H1 (cell line): ENCODE data around the gene GPRIN3. TPM values are rescaled to one million over a fixed set of nuclear protein-coding genes. Genes with fewer than 3 reads are reported as not detected.
A peak's percentile ranks its signal among the peaks of the same experiment; 100 is the strongest.

Experiments
- CTCF ChIA-PET: fragments of 300-600 bp; sonication (Branson Sonifier 250); formaldehyde crosslinking; loops from one replicate; lab custom pipeline; 2021; ENCODE audit not compliant: partially characterized antibody; lab: Charles Lee
- POLR2A ChIA-PET: fragments of 300-600 bp; sonication (Branson Sonifier 250); formaldehyde crosslinking; loops from one replicate; lab custom pipeline; 2021; ENCODE audit warnings: inconsistent platforms; ENCODE audit not compliant: partially characterized antibody; lab: Charles Lee
- DNase-seq, 2 experiments: peaks; one replicate each; pipeline versions ENCODE4 v3.0.0 to v3.0.0-alpha.2; 2010 to 2022; ENCODE audit warnings: low spot score in 2 of 2, low read depth in 1 of 2, mixed read lengths in 1 of 2
- FAIRE-seq: peaks from 2 replicates; lab custom pipeline; 2011; peaks lifted over from hg19 to GRCh38; lab: Jason Lieb, UNC
- H2AFZ ChIP-seq: 2 replicates; pipeline ENCODE4 v1.8.1; 2012; ENCODE audit warnings: low read length, inconsistent platforms
- H2AK5ac ChIP-seq: 2 replicates; pipeline ENCODE4 v1.6.1; 2013; ENCODE audit warnings: low read depth, low read length
- H2BK120ac ChIP-seq: replicated peaks from 2 replicates; pipeline ENCODE3; 2013; ENCODE audit warnings: low read depth, low read length, inconsistent platforms
- H2BK12ac ChIP-seq: 2 replicates; pipeline ENCODE4 v1.6.1; 2013; ENCODE audit warnings: low read depth, low read length
- H2BK15ac ChIP-seq: 2 replicates; pipeline ENCODE4 v1.6.1; 2013; ENCODE audit warnings: low read length
- H2BK20ac ChIP-seq: 2 replicates; pipeline ENCODE4 v1.6.1; 2013; ENCODE audit warnings: low read length
- H2BK5ac ChIP-seq: 2 replicates; pipeline ENCODE4 v1.6.1; 2013; ENCODE audit warnings: low read depth, low read length
- H3K14ac ChIP-seq: 2 replicates; pipeline ENCODE4 v1.6.1; 2013; ENCODE audit warnings: inconsistent platforms; ENCODE audit not compliant: insufficient read length
- H3K18ac ChIP-seq: 2 replicates; pipeline ENCODE4 v1.6.1; 2013; ENCODE audit warnings: low read length; ENCODE audit errors: extremely low read depth
- H3K23ac ChIP-seq: 2 replicates; pipeline ENCODE4 v1.6.1; 2013; ENCODE audit warnings: inconsistent platforms; ENCODE audit not compliant: insufficient read length
- H3K23me2 ChIP-seq: 2 replicates; pipeline ENCODE4 v1.6.1; 2013; ENCODE audit warnings: low read depth, low read length
- H3K27ac ChIP-seq: 2 replicates; pipeline ENCODE4 v1.6.1; 2011; ENCODE audit warnings: low read depth, low read length, inconsistent platforms
- H3K27me3 ChIP-seq, 4 experiments: replicated peaks in 1 of 4; 1 replicate in 1 of 4; 2 replicates in 3 of 4; pipeline versions ENCODE4 v1.6.1 to v1.8.1; 2011 to 2013; ENCODE audit warnings: low read length in 3 of 4, mild to moderate bottlenecking in 3 of 4, inconsistent platforms in 2 of 4, mixed read lengths in 2 of 4, moderate library complexity in 1 of 4; ENCODE audit not compliant: control insufficient read depth in 3 of 4, insufficient read depth in 3 of 4; ENCODE audit errors: extremely low read depth in 1 of 4
- H3K36me3 ChIP-seq, 4 experiments: 2 replicates each; pipeline versions ENCODE4 v1.6.1 to v1.8.1; 2011 to 2013; ENCODE audit warnings: mild to moderate bottlenecking in 4 of 4, low read length in 3 of 4, moderate library complexity in 2 of 4, control low read depth in 1 of 4, inconsistent platforms in 1 of 4; ENCODE audit not compliant: insufficient read depth in 4 of 4, control insufficient read depth in 2 of 4
- H3K4ac ChIP-seq: replicated peaks from 2 replicates; pipeline ENCODE3; 2013; ENCODE audit warnings: low read length, low read depth, mixed read lengths, inconsistent platforms; ENCODE audit not compliant: insufficient read length
- H3K4me1 ChIP-seq, 4 experiments: replicated peaks in 1 of 4; 1 replicate in 1 of 4; 2 replicates in 3 of 4; pipeline versions ENCODE4 v1.6.1 to v1.8.1; 2011 to 2013; ENCODE audit warnings: low read length in 3 of 4, inconsistent platforms in 2 of 4, mixed read lengths in 1 of 4; ENCODE audit not compliant: insufficient read depth in 4 of 4, control insufficient read depth in 3 of 4
- H3K4me2 ChIP-seq, 2 experiments: 2 replicates each; pipeline versions ENCODE4 v1.6.1 to v1.8.1; 2011 to 2013; ENCODE audit warnings: low read depth in 2 of 2, low read length in 2 of 2, control low read depth in 1 of 2, inconsistent platforms in 1 of 2, mild to moderate bottlenecking in 1 of 2; ENCODE audit not compliant: insufficient read depth in 1 of 2
- H3K4me3 ChIP-seq, 4 experiments: fragments of 200-600, 300-600 bp in 1 of 4; sonication (generic), shearing (Covaris generic), sonication (Bioruptor Twin) in 1 of 4; 2 replicates each; pipeline versions ENCODE4 v1.5.1 to v1.8.1; 2011 to 2016; ENCODE audit warnings: low read length in 4 of 4, low read depth in 3 of 4, control low read depth in 2 of 4, inconsistent platforms in 2 of 4, mild to moderate bottlenecking in 2 of 4, mixed read lengths in 1 of 4, moderate library complexity in 1 of 4; ENCODE audit not compliant: insufficient read depth in 2 of 4; ENCODE audit errors: extremely low read depth in 1 of 4
- H3K56ac ChIP-seq: replicated peaks from 2 replicates; pipeline ENCODE3; 2013; ENCODE audit warnings: low read depth, mild to moderate bottlenecking, mixed read lengths, low read length, inconsistent platforms; ENCODE audit not compliant: insufficient read length
- H3K79me1 ChIP-seq: 2 replicates; pipeline ENCODE4 v1.6.1; 2013; ENCODE audit warnings: low read depth, low read length, control low read depth
- H3K79me2 ChIP-seq, 2 experiments: 2 replicates each; pipeline versions ENCODE4 v1.6.1 to v1.8.1; 2012 to 2013; ENCODE audit warnings: low read length in 2 of 2, mild to moderate bottlenecking in 2 of 2, inconsistent platforms in 1 of 2; ENCODE audit not compliant: insufficient read depth in 2 of 2, control insufficient read depth in 1 of 2
- H3K9ac ChIP-seq, 4 experiments: replicated peaks in 1 of 4; 1 replicate in 1 of 4; 2 replicates in 3 of 4; pipeline versions ENCODE4 v1.6.1 to v1.8.1; 2011 to 2013; ENCODE audit warnings: low read depth in 3 of 4, low read length in 3 of 4, control low read depth in 2 of 4, mild to moderate bottlenecking in 2 of 4, moderate library complexity in 2 of 4, inconsistent platforms in 1 of 4; ENCODE audit errors: extremely low read depth in 1 of 4
- H3K9me3 ChIP-seq, 2 experiments: 2 replicates each; pipeline versions ENCODE4 v1.6.1 to v1.8.1; 2012 to 2013; ENCODE audit warnings: mild to moderate bottlenecking in 2 of 2, moderate library complexity in 2 of 2, control low read depth in 1 of 2, inconsistent platforms in 1 of 2, low read depth in 1 of 2, low read length in 1 of 2, mixed read lengths in 1 of 2; ENCODE audit not compliant: insufficient read depth in 2 of 2
- H4K20me1 ChIP-seq, 2 experiments: replicated peaks in 1 of 2; 2 replicates each; pipeline versions ENCODE3 to v1.8.1; 2011 to 2013; ENCODE audit warnings: inconsistent platforms in 2 of 2, low read length in 2 of 2, mild to moderate bottlenecking in 1 of 2; ENCODE audit not compliant: insufficient read depth in 2 of 2, control insufficient read depth in 1 of 2
- H4K5ac ChIP-seq: 2 replicates; pipeline ENCODE4 v1.6.1; 2013; ENCODE audit warnings: low read length, low read depth, mixed read lengths, inconsistent platforms; ENCODE audit not compliant: insufficient read length
- H4K8ac ChIP-seq: 2 replicates; pipeline ENCODE4 v1.8.0; 2013; ENCODE audit warnings: mild to moderate bottlenecking, moderate library complexity, low read length, inconsistent platforms; ENCODE audit not compliant: insufficient read depth; ENCODE audit errors: extremely low read depth
- H4K91ac ChIP-seq: replicated peaks from 2 replicates; pipeline ENCODE3; 2013; ENCODE audit warnings: low read length, mixed read lengths, inconsistent platforms; ENCODE audit not compliant: insufficient read length
- CBX5 ChIP-seq: fragments of 300-800, 300-1000 bp; sonication (generic); IDR thresholded peaks from 2 replicates; pipeline ENCODE4 v1.7.1; 2016; ENCODE audit warnings: antibody characterized with exemption, low read length, low read depth
- CBX8 ChIP-seq: fragments of 300-800, 300-1000 bp; sonication (generic); IDR thresholded peaks from 2 replicates; pipeline ENCODE4 v1.7.1; 2016; ENCODE audit warnings: low read depth, low read length, borderline replicate concordance
- CHD1 ChIP-seq: IDR thresholded peaks from 2 replicates; pipeline ENCODE4 v1.6.1; 2012; ENCODE audit warnings: low read depth, low read length, improper control_type of control experiment
- CREB1 ChIP-seq: IDR thresholded peaks from 2 replicates; pipeline ENCODE4 v1.6.1; 2012; ENCODE audit warnings: inconsistent platforms
- EZH2 ChIP-seq: fragments of 200-600 bp; sonication (generic); IDR thresholded peaks from 2 replicates; pipeline ENCODE4 v1.7.1; 2012; ENCODE audit warnings: low read depth, mild to moderate bottlenecking, moderate library complexity, low read length, inconsistent platforms; ENCODE audit not compliant: severe bottlenecking
- FOSL1 ChIP-seq: IDR thresholded peaks from 2 replicates; pipeline ENCODE4 v1.6.1; 2011; ENCODE audit warnings: mild to moderate bottlenecking, low read depth, low read length, moderate library complexity; ENCODE audit not compliant: insufficient read depth
- SAP30 ChIP-seq: fragments of 300-600 bp; sonication (generic); IDR thresholded peaks from 2 replicates; pipeline ENCODE4 v1.7.1; 2012; ENCODE audit warnings: low read length, moderate library complexity, mild to moderate bottlenecking, inconsistent platforms; ENCODE audit not compliant: insufficient read depth, insufficient replicate concordance
- SP1 ChIP-seq: IDR thresholded peaks from 2 replicates; pipeline ENCODE4 v1.6.1; 2011; ENCODE audit warnings: low read depth, low read length
- TAF7 ChIP-seq: optimal IDR thresholded peaks from 2 replicates; pipeline ENCODE3; 2011; ENCODE audit warnings: low read depth, mild to moderate bottlenecking, inconsistent platforms, low read length, moderate library complexity, borderline replicate concordance
- TBP ChIP-seq: IDR thresholded peaks from 2 replicates; pipeline ENCODE4 v1.6.1; 2011; ENCODE audit warnings: low read depth, low read length, improper control_type of control experiment
- USF2 ChIP-seq: IDR thresholded peaks from 2 replicates; pipeline ENCODE4 v1.6.1; 2011; ENCODE audit warnings: low read length, improper control_type of control experiment
- YY1 ChIP-seq: IDR thresholded peaks from 2 replicates; pipeline ENCODE4 v1.6.1; 2011; ENCODE audit warnings: low read depth, mild to moderate bottlenecking, low read length
- WGBS, 2 experiments: shearing (Covaris generic) in 1 of 2; methylation state at CpG; one replicate each; pipeline versions ENCODE4 v1.1.6 to v1.1.7; 2013 to 2015; ENCODE audit warnings: low lambda C conversion rate in 2 of 2, mixed read lengths in 2 of 2, inconsistent platforms in 1 of 2, low coverage in 1 of 2, missing lambda C conversion rate in 1 of 2; ENCODE audit not compliant: insufficient replicate concordance in 2 of 2, insufficient coverage in 1 of 2, insufficient read length in 1 of 2; ENCODE audit errors: extremely low coverage in 1 of 2, missing lambda C conversion rate in 1 of 2; 5-methylcytosine and 5-hydroxymethylcytosine counted together
- polyA plus RNA-seq, 7 experiments: library from polyadenylated mRNA; depleted of rRNA in 3 of 7; stranded (reverse) in 5 of 7; unstranded in 2 of 7; fragments of >200 nt in 5 of 7; fragments of 200-250 nt in 2 of 7; gene quantifications; 1 replicate in 5 of 7; 2 replicates in 1 of 7; 4 replicates in 1 of 7; pipeline versions ENCODE4 v1.2.1 to v1.2.3, GENCODE V29; 2011 to 2013; ENCODE audit warnings: missing spikeins in 2 of 7, mixed read lengths in 2 of 7
- total RNA-seq: library from RNA; stranded (reverse); fragmentation: NEBNext Ultra II Directional; extraction: Animal tissue kit (Norgen Biotek cat#: 25700); gene quantifications from 2 replicates; pipeline ENCODE4 v1.2.1, GENCODE V29; 2021

GPRIN3 gene
- total and polyA plus RNA-seq, 2 of the 8 experiments (the other 6 are each of a cell fraction or from before 2014, with no cell fraction given), result 0.17 to 1.4 TPM

GRCh38 chr4:89259301-89260028, 48.1 kb downstream of the GPRIN3 start:
- H3K27me3 ChIP-seq, result no peaks in the 10 kb centered on the region
- no peaks in the 10 kb centered on the region for H3K79me2 ChIP-seq
- ChIA-PET CTCF (interaction anchor here (0.7 to 2.9 kb wide), 14 partner anchors 9 to 176 kb away, joined by 3 to 15 read pairs (median 4); no protein-coding TSS in a partner anchor), POLR2A (no interaction called here)
- H3K4ac ChIP-seq, result no peak overlapping the region
- DNase-seq, result no peak
- H4K5ac ChIP-seq, result no peak overlapping the region
- H3K27ac ChIP-seq, result no peak overlapping the region
- no peak overlapping the region for H2BK20ac ChIP-seq
- no peak overlapping the region for H4K91ac ChIP-seq
- no peak overlapping the region for H2BK15ac ChIP-seq
- 78% methylated on average over 4 of the region's 4 CpGs; no CpG with 5 or more reads in 1 of the 2 experiments for WGBS, 2 experiments
- no peak for FAIRE-seq
- no peak overlapping the region for H2AFZ ChIP-seq
- peak overlapping the region in 1 of 2 experiments; percentile 37; a peak in 2 of 4 replicates for H3K4me2 ChIP-seq
- no peak overlapping the region for H3K14ac ChIP-seq
- H4K8ac ChIP-seq, result no peak overlapping the region
- H3K36me3 ChIP-seq, result no peaks in the 10 kb centered on the region
- H3K23ac ChIP-seq, result no peak overlapping the region
- H2BK5ac ChIP-seq, result no peak overlapping the region
- H3K9ac ChIP-seq, result no peak overlapping the region
- H2AK5ac ChIP-seq, result no peak overlapping the region
- H3K4me1 ChIP-seq, result peaks cover 0 to 8% (median 3%) of the 10 kb centered on the region in 4 experiments; a peak in 4 of 7 replicates
- no peaks in the 10 kb centered on the region for H3K9me3 ChIP-seq
- no peaks in the 10 kb centered on the region for H4K20me1 ChIP-seq
- no peak overlapping the region for H3K4me3 ChIP-seq
- H3K56ac ChIP-seq, result no peak overlapping the region
- no peak overlapping the region for H3K18ac ChIP-seq
- no peak overlapping the region for H2BK120ac ChIP-seq
- no peaks in the 10 kb centered on the region for H3K23me2 ChIP-seq
- H2BK12ac ChIP-seq, result no peak overlapping the region
- H3K79me1 ChIP-seq, result no peaks in the 10 kb centered on the region
- no peak for TF ChIP-seq CBX5
- TF ChIP-seq SP1, result no peak
- no peak for TF ChIP-seq TBP
- no peak for TF ChIP-seq USF2
- no peak for TF ChIP-seq FOSL1
- no peak for TF ChIP-seq SAP30
- TF ChIP-seq CHD1, result no peak
- TF ChIP-seq TAF7, result no peak
- no peak for TF ChIP-seq EZH2
- TF ChIP-seq CBX8, result no peak
- TF ChIP-seq YY1, result no peak
- no peak for TF ChIP-seq CREB1
